Mammary epithelial cell (primary cell): ENCODE data around the gene VIL1.

Experiments used
- EZH2 ChIP-seq: IDR thresholded peaks from 2 replicates; pipeline ENCODE4 v1.6.1; 2012; ENCODE audit warnings: low read length, inconsistent platforms, borderline replicate concordance
- TF ChIP-seq, protein P1 (sequence below), 2 donors: IDR thresholded peaks in 1 of 2; conservative IDR thresholded peaks in 1 of 2; 2 replicates each; pipeline ENCODE4 v1.5.1; 2011 to 2012; ENCODE audit warnings: inconsistent platforms in 2 of 2, low read length in 2 of 2, mild to moderate bottlenecking in 2 of 2, control low read depth in 1 of 2, low read depth in 1 of 2; ENCODE audit not compliant: insufficient read depth in 1 of 2; ENCODE audit errors: extremely low read depth in 1 of 2

DNA sequence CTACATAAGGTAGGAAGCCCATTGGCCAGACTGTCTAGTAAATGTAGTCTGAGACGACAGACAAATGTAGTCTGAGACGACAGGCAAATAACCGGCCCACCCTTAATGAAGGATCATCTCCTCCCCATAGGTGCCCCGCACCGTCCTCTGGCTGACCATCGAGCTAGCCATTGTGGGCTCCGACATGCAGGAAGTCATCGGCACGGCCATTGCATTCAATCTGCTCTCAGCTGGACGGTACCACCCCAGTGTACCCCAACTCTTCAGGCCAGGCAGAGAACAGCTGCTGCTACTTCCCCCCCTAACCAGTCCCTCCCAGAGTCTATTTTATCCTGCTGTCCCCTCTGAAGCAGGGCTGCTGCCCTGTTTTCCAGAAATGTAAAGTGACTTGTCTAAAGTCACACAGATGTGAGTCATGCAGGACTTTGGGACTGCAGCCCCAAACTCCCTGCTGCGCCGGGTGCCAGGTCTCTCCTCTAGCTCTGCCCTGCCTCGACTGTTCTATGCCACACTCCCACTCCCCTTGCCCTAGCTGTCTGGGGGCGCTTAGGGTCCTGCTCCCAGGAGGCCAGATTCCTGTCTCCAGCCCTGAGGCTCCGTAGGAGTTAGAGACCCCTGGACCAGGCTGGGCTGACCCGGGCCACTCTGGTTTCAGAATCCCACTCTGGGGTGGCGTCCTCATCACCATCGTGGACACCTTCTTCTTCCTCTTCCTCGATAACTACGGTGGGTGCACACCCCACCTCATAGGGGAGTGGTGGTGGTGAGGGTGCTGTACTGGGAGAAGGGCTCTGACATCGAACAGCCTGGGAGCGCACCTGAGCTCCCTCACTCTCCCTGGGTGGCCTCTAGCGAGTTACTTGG lies 32.2 kb upstream of the VIL1 start:
- TF ChIP-seq, protein P1, sequence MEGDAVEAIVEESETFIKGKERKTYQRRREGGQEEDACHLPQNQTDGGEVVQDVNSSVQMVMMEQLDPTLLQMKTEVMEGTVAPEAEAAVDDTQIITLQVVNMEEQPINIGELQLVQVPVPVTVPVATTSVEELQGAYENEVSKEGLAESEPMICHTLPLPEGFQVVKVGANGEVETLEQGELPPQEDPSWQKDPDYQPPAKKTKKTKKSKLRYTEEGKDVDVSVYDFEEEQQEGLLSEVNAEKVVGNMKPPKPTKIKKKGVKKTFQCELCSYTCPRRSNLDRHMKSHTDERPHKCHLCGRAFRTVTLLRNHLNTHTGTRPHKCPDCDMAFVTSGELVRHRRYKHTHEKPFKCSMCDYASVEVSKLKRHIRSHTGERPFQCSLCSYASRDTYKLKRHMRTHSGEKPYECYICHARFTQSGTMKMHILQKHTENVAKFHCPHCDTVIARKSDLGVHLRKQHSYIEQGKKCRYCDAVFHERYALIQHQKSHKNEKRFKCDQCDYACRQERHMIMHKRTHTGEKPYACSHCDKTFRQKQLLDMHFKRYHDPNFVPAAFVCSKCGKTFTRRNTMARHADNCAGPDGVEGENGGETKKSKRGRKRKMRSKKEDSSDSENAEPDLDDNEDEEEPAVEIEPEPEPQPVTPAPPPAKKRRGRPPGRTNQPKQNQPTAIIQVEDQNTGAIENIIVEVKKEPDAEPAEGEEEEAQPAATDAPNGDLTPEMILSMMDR (conservative IDR thresholded peaks at IDR 0.05 in 1 of 2, IDR thresholded peaks at IDR 0.05 in 1 of 2; ENCODE audit: extremely low read depth in 1 of 2, insufficient read depth in 1 of 2, low read depth in 1 of 2, low read length in 2 of 2) = no peak
- no peak for TF ChIP-seq EZH2
